Breast epithelium (tissue), 3 donors: ENCODE measurements around the gene CD47.

Experiments
- POLR2A ChIP-seq: fragments of 450-650 bp; IDR thresholded peaks from one replicate; pipeline ENCODE4 v1.6.1; 2016; ENCODE audit warnings: antibody characterized with exemption, mild to moderate bottlenecking, moderate library complexity
- TF ChIP-seq, protein P1 (sequence below), 3 donors: fragments of 450-650 bp; IDR thresholded peaks; one replicate each; pipeline ENCODE4 v1.5.1; 2016 to 2017; ENCODE audit warnings: antibody characterized with exemption in 3 of 3, mild to moderate bottlenecking in 3 of 3, moderate library complexity in 3 of 3

GRCh38 chr3:108013141-108014055 is 77.4 kb downstream of the CD47 start:
- TF ChIP-seq, protein P1, sequence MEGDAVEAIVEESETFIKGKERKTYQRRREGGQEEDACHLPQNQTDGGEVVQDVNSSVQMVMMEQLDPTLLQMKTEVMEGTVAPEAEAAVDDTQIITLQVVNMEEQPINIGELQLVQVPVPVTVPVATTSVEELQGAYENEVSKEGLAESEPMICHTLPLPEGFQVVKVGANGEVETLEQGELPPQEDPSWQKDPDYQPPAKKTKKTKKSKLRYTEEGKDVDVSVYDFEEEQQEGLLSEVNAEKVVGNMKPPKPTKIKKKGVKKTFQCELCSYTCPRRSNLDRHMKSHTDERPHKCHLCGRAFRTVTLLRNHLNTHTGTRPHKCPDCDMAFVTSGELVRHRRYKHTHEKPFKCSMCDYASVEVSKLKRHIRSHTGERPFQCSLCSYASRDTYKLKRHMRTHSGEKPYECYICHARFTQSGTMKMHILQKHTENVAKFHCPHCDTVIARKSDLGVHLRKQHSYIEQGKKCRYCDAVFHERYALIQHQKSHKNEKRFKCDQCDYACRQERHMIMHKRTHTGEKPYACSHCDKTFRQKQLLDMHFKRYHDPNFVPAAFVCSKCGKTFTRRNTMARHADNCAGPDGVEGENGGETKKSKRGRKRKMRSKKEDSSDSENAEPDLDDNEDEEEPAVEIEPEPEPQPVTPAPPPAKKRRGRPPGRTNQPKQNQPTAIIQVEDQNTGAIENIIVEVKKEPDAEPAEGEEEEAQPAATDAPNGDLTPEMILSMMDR (IDR thresholded peaks at IDR 0.05) = no peak
- no peak for TF ChIP-seq POLR2A
